A549 (cell line): ENCODE measurements around the gene IFNB1. TPM values are rescaled to one million over a fixed set of nuclear protein-coding genes. Genes with fewer than 3 reads are reported as not detected.

Experiments used
- ATAC-seq, 2 experiments: fragments of 200-7000 bp in 1 of 2; fragments of >200 bp in 1 of 2; cut with Nextera tagmentation in 1 of 2; cut with Tn5 transposase in 1 of 2; 3 replicates each; pipeline versions ENCODE4 v1.8.0 to v1.9.1; 2018 to 2020; ENCODE audit warnings: mild to moderate bottlenecking in 1 of 2, moderate library complexity in 1 of 2
- CTCF ChIA-PET: fragments of 300-600 bp; sonication (Branson Sonifier 250); formaldehyde crosslinking; extraction: SDS; loops from one replicate; lab custom pipeline; 2021; ENCODE audit warnings: antibody characterized with exemption, inconsistent platforms; lab: Yijun Ruan, JAX
- POLR2A ChIA-PET: fragments of 350-600 bp; formaldehyde crosslinking; extraction: SDS; loops from one replicate; lab custom pipeline; 2021; ENCODE audit warnings: antibody characterized with exemption, inconsistent platforms; lab: Yijun Ruan, JAX
- DNase-seq, 2 experiments: peaks; one replicate each; pipeline versions ENCODE4 v3.0.0 to v3.0.0-alpha.2; 2011 to 2016; ENCODE audit warnings: low read depth in 1 of 2, low spot score in 1 of 2
- FAIRE-seq: peaks from 2 replicates; lab custom pipeline; 2011; peaks lifted over from hg19 to GRCh38; lab: Jason Lieb, UNC
- H3K27ac ChIP-seq, 2 experiments: fragments of >200 bp; sonication (Bioruptor Twin); formaldehyde crosslinking; 3 replicates each; pipeline ENCODE4 v1.5.1; 2016 to 2017
- H3K4me1 ChIP-seq: fragments of >200 bp; sonication (Bioruptor Twin); formaldehyde crosslinking; 3 replicates; pipeline ENCODE4 v1.6.1; 2016
- H3K4me2 ChIP-seq: fragments of >200 bp; sonication (Bioruptor Twin); formaldehyde crosslinking; 3 replicates; pipeline ENCODE4 v1.6.1; 2016
- H3K4me3 ChIP-seq: fragments of >200 bp; sonication (Bioruptor Twin); formaldehyde crosslinking; 3 replicates; pipeline ENCODE4 v1.5.1; 2016
- H3K9me3 ChIP-seq: fragments of >200 bp; sonication (Bioruptor Twin); formaldehyde crosslinking; 3 replicates; pipeline ENCODE4 v1.6.1; 2016
- ATOH8 ChIP-seq: fragments of 250-450 bp; sonication (Bioruptor Pico); IDR thresholded peaks from 2 replicates; pipeline ENCODE4 v1.5.0; 2020; ENCODE audit warnings: low read depth, mild to moderate bottlenecking, moderate library complexity
- CBX8 ChIP-seq: fragments of 200-600 bp; sonication (generic); IDR thresholded peaks from 2 replicates; pipeline ENCODE4 v1.6.1; 2016
- CEBPB ChIP-seq, 2 experiments: fragments of >200 bp in 1 of 2; sonication (Bioruptor Twin) in 1 of 2; formaldehyde crosslinking in 1 of 2; IDR thresholded peaks; 2 replicates each; pipeline ENCODE4 v1.6.1; 2012 to 2016
- EHMT2 ChIP-seq: fragments of 200-600 bp; sonication (generic); IDR thresholded peaks from 2 replicates; pipeline ENCODE4 v1.6.1; 2016; ENCODE audit warnings: antibody characterized with exemption, low read depth, mild to moderate bottlenecking, moderate library complexity
- EP300 ChIP-seq, 2 experiments: fragments of >200 bp; sonication (Bioruptor Twin); formaldehyde crosslinking; IDR thresholded peaks; 2 replicates in 1 of 2; 3 replicates in 1 of 2; pipeline ENCODE4 v1.6.1; 2016 to 2017
- GATA3 ChIP-seq: IDR thresholded peaks from 2 replicates; pipeline ENCODE4 v1.6.1; 2012; ENCODE audit warnings: borderline replicate concordance
- HES2 ChIP-seq: fragments of >200 bp; sonication (Bioruptor Twin); formaldehyde crosslinking; IDR thresholded peaks from 2 replicates; pipeline ENCODE4 v1.6.1; 2016
- HOXA7 ChIP-seq: fragments of 250-450 bp; sonication (Bioruptor Pico); IDR thresholded peaks from 2 replicates; pipeline ENCODE4 v1.5.0; 2020; ENCODE audit warnings: mild to moderate bottlenecking, moderate library complexity
- JUN ChIP-seq, 2 experiments: fragments of >200 bp; sonication (Bioruptor Twin); formaldehyde crosslinking; IDR thresholded peaks; 2 replicates in 1 of 2; 3 replicates in 1 of 2; pipeline ENCODE4 v1.6.1; 2016 to 2017
- KDM1A ChIP-seq: fragments of 200-600 bp; sonication (generic); IDR thresholded peaks from 2 replicates; pipeline ENCODE4 v1.6.1; 2016; ENCODE audit warnings: low read depth, mild to moderate bottlenecking
- KDM5A ChIP-seq: fragments of 200-600 bp; sonication (generic); IDR thresholded peaks from 2 replicates; pipeline ENCODE4 v1.6.1; 2016; ENCODE audit warnings: antibody characterized with exemption, mild to moderate bottlenecking
- MAX ChIP-seq: IDR thresholded peaks from 2 replicates; pipeline ENCODE4 v1.6.1; 2012
- MAZ ChIP-seq: fragments of 150-350 bp; IDR thresholded peaks from 2 replicates; pipeline ENCODE4 v1.6.1; 2014; ENCODE audit warnings: antibody characterized with exemption, low read depth, low read length, borderline replicate concordance
- MYC ChIP-seq: IDR thresholded peaks from 2 replicates; pipeline ENCODE4 v1.6.1; 2012; ENCODE audit warnings: mild to moderate bottlenecking, inconsistent platforms, low read length, improper control_type of control experiment, borderline replicate concordance
- PBX3 ChIP-seq: IDR thresholded peaks from 2 replicates; pipeline ENCODE4 v1.6.1; 2012
- POLR2A ChIP-seq: IDR thresholded peaks from 2 replicates; pipeline ENCODE4 v1.6.1; 2012; ENCODE audit warnings: mild to moderate bottlenecking, low read length
- POLR2AphosphoS2 ChIP-seq: conservative IDR thresholded peaks from 2 replicates; pipeline ENCODE4 v1.6.1; 2012; ENCODE audit warnings: low read length, improper control_type of control experiment, inconsistent platforms
- RAD21 ChIP-seq, 2 experiments: fragments of >200 bp in 1 of 2; sonication (Bioruptor Twin) in 1 of 2; formaldehyde crosslinking in 1 of 2; IDR thresholded peaks in 1 of 2; conservative IDR thresholded peaks in 1 of 2; 2 replicates in 1 of 2; 3 replicates in 1 of 2; pipeline ENCODE4 v1.6.1; 2012 to 2018; ENCODE audit warnings: inconsistent platforms in 1 of 2
- RFX5 ChIP-seq: fragments of 450-650 bp; IDR thresholded peaks from 2 replicates; pipeline ENCODE4 v1.7.1; 2014; ENCODE audit warnings: antibody characterized with exemption, mild to moderate bottlenecking, moderate library complexity
- RNF2 ChIP-seq: fragments of 200-600 bp; sonication (generic); IDR thresholded peaks from 2 replicates; pipeline ENCODE4 v1.6.1; 2016; ENCODE audit warnings: low read depth, mild to moderate bottlenecking, antibody characterized with exemption, moderate library complexity, borderline replicate concordance
- SMC3 ChIP-seq: fragments of >200 bp; sonication (Bioruptor Twin); formaldehyde crosslinking; IDR thresholded peaks from 3 replicates; pipeline ENCODE4 v1.6.1; 2018; ENCODE audit warnings: inconsistent platforms
- TFCP2L1 ChIP-seq: fragments of 250-450 bp; sonication (Bioruptor Pico); IDR thresholded peaks from 2 replicates; pipeline ENCODE4 v1.5.0; 2021; ENCODE audit warnings: mild to moderate bottlenecking
- WGBS: methylation state at CpG from one replicate; pipeline ENCODE4 v1.1.6; 2017; ENCODE audit errors: missing lambda C conversion rate; 5-methylcytosine and 5-hydroxymethylcytosine counted together
- polyA plus RNA-seq, 4 experiments: library from polyadenylated mRNA; depleted of rRNA in 3 of 4; stranded (reverse); fragments of >200 nt; fragmentation: RNase III in 1 of 4; extraction: RNeasy Plus Mini Kit Qiagen cat#74134 plus additional on column Dnase treatment in 1 of 4; gene quantifications; 2 replicates in 3 of 4; 3 replicates in 1 of 4; pipeline ENCODE4 v1.2.3, GENCODE V29; 2011 to 2017
- TF ChIP-seq, protein P1 (sequence below): fragments of 250-450 bp; sonication (Bioruptor Pico); IDR thresholded peaks from 2 replicates; pipeline ENCODE4 v1.5.0; 2021; ENCODE audit warnings: mild to moderate bottlenecking, moderate library complexity, borderline replicate concordance
- TF ChIP-seq, protein P2 (sequence below): fragments of >200 bp; sonication (Bioruptor Twin); formaldehyde crosslinking; IDR thresholded peaks from 3 replicates; pipeline ENCODE4 v1.5.1; 2016

Gene IFNB1
- polyA plus RNA-seq, 2 of the 4 experiments (the other 2 are of a cell fraction), result not detected

GRCh38 chr9:21121079-21121478 is 43.3 kb upstream of the IFNB1 start:
- POLR2A ChIA-PET, result no interaction called here

DNA sequence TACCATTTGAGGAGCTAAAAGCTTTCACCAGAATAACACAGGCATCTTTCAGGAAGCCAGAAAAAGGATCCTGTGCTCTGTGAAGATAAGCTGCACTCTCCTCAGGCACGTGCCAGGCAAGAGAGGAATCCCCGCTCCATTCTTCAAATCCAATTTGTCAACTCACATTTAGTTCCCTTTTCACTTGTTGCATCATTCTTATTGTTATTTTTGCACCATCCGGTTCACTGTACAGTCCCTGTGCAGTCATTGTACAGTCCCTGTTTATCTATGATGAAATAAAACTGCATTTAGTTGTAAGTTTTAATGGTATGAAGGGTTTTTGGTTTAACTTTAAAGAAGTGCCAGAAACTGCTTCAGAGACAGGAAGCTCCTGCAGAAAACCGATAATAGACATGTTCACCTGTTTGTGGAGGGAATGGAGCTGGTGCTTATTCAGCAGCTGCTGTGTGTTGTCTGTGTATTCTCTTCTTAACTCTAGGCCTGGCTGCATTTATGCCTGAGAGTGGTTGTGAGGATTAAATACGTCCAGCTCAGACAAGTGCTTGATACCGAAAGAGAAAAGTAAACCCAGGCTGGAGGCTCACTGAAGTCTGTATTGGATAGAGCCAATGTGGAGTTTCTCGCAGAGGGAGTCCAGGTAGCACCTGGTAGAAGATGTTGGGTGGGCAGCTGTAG is 41.5 kb upstream of the IFNB1 start:
- no peak for ATAC-seq
- ChIA-PET CTCF (interaction anchor here (0.7 to 1.8 kb wide), 4 partner anchors 8 to 1192 kb away, joined by 3 read pairs; no protein-coding TSS in a partner anchor), POLR2A (no interaction called here)
- no peak for TF ChIP-seq EHMT2
- TF ChIP-seq CBX8, result no peak
- no peak for TF ChIP-seq POLR2A
- TF ChIP-seq, protein P1, sequence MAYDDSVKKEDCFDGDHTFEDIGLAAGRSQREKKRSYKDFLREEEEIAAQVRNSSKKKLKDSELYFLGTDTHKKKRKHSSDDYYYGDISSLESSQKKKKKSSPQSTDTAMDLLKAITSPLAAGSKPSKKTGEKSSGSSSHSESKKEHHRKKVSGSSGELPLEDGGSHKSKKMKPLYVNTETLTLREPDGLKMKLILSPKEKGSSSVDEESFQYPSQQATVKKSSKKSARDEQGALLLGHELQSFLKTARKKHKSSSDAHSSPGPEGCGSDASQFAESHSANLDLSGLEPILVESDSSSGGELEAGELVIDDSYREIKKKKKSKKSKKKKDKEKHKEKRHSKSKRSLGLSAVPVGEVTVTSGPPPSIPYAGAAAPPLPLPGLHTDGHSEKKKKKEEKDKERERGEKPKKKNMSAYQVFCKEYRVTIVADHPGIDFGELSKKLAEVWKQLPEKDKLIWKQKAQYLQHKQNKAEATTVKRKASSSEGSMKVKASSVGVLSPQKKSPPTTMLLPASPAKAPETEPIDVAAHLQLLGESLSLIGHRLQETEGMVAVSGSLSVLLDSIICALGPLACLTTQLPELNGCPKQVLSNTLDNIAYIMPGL (CRISPR knock-in tag), result no peak
- TF ChIP-seq, protein P2, sequence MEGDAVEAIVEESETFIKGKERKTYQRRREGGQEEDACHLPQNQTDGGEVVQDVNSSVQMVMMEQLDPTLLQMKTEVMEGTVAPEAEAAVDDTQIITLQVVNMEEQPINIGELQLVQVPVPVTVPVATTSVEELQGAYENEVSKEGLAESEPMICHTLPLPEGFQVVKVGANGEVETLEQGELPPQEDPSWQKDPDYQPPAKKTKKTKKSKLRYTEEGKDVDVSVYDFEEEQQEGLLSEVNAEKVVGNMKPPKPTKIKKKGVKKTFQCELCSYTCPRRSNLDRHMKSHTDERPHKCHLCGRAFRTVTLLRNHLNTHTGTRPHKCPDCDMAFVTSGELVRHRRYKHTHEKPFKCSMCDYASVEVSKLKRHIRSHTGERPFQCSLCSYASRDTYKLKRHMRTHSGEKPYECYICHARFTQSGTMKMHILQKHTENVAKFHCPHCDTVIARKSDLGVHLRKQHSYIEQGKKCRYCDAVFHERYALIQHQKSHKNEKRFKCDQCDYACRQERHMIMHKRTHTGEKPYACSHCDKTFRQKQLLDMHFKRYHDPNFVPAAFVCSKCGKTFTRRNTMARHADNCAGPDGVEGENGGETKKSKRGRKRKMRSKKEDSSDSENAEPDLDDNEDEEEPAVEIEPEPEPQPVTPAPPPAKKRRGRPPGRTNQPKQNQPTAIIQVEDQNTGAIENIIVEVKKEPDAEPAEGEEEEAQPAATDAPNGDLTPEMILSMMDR, result no peak
- TF ChIP-seq KDM1A, result no peak
- no peak for TF ChIP-seq HOXA7 (CRISPR knock-in tag)
- TF ChIP-seq CEBPB (IDR thresholded peaks at IDR 0.05), result no peak
- no peak for TF ChIP-seq JUN (IDR thresholded peaks at IDR 0.05)
- no peak for TF ChIP-seq HES2
- WGBS, result 57% methylated on average over 7 of the region's 7 CpGs
- FAIRE-seq, result no peak
- Histone ChIP-seq H3K4me1 (no peaks in the 10 kb centered on the region), H3K9me3 (no peaks in the 10 kb centered on the region), H3K27ac (no peak overlapping the region), H3K4me3 (no peak overlapping the region), H3K4me2 (no peak overlapping the region)
- no peak for DNase-seq

More at GRCh38 chr9:21121079-21121478, 43.3 kb upstream of the IFNB1 start:
- no peak for DNase-seq
- Histone ChIP-seq H3K4me2 (no peak overlapping the region), H3K27ac (no peak overlapping the region), H3K4me3 (no peak overlapping the region), H3K9me3 (no peaks in the 10 kb centered on the region), H3K4me1 (no peaks in the 10 kb centered on the region)
- CTCF ChIA-PET, result interaction anchor here (0.6 to 1.9 kb wide), 2 partner anchors 9 to 497 kb away, joined by 3 to 6 read pairs; no protein-coding TSS in a partner anchor
- TF ChIP-seq POLR2A, result no peak
- TF ChIP-seq GATA3, result no peak
- TF ChIP-seq KDM5A, result no peak
- TF ChIP-seq SMC3, result no peak
- no peak for TF ChIP-seq MAX
- TF ChIP-seq ATOH8, result no peak
- TF ChIP-seq RAD21 (conservative IDR thresholded peaks at IDR 0.05 in 1 of 2, IDR thresholded peaks at IDR 0.05 in 1 of 2), result no peak
- no peak for TF ChIP-seq RNF2
- TF ChIP-seq TFCP2L1, result no peak
- no peak for TF ChIP-seq PBX3
- no peak for TF ChIP-seq JUN (IDR thresholded peaks at IDR 0.05)
- no peak for TF ChIP-seq MYC
- no peak for TF ChIP-seq KDM1A
- TF ChIP-seq EP300 (IDR thresholded peaks at IDR 0.05), result no peak
- TF ChIP-seq RFX5, result no peak
- no peak for TF ChIP-seq MAZ
- TF ChIP-seq POLR2AphosphoS2, result no peak
- TF ChIP-seq CBX8, result no peak
- no peak; a peak in 1 of 6 replicates for ATAC-seq
- 56% methylated on average over 2 of the region's 2 CpGs for WGBS
- no peak for FAIRE-seq
